ENCODE measurements around the gene KCNH6. TPM values are rescaled to one million over a fixed set of nuclear protein-coding genes. Genes with fewer than 3 reads are reported as not detected.

Gene KCNH6
- total and polyA plus RNA-seq, 7 donors: 0.13 TPM; not detected in 6

DNA sequence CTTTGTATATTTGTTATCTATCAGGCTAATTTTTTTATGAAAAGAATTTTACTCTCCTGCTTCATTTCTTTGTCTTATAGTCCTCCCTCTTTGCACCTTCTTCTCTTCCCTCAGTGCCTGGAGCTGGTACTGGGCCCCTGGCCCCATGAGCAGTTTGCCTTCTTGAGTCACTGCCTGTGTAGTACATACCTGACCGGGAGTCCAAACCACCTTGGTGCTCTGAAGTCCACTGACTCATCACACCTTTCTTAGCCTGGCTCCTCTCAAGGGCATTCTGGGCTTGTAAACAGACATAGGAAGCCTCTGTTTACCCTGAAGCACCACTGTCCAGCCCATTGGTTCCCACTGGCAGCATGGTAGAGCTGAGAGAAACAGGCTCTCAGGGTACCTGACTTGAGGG is 66.5 kb downstream of the KCNH6 start:
- Histone ChIP-seq H3K36me3 (peaks cover 25 to 91% (median 41%) of the 10 kb centered on the region in 4 donors), H3K9me3 (no peaks in the 10 kb centered on the region), H3K27ac (no peak overlapping the region), H3K4me1 (no peaks in the 10 kb centered on the region), H3K27me3 (no peaks in the 10 kb centered on the region), H3K4me3 (no peak overlapping the region)
- intact Hi-C loops (cut with DNase I): no loop called here
- no peak for DNase-seq
- 96 to 97% methylated on average over 1 of the region's 1 CpG for WGBS, 2 donors
- TF ChIP-seq POLR2A (IDR thresholded peaks at IDR 0.05) (no peak), POLR2AphosphoS5 (IDR thresholded peaks at IDR 0.05) (no peak), EP300 (IDR thresholded peaks at IDR 0.05) (no peak)
- TF ChIP-seq, protein P1, sequence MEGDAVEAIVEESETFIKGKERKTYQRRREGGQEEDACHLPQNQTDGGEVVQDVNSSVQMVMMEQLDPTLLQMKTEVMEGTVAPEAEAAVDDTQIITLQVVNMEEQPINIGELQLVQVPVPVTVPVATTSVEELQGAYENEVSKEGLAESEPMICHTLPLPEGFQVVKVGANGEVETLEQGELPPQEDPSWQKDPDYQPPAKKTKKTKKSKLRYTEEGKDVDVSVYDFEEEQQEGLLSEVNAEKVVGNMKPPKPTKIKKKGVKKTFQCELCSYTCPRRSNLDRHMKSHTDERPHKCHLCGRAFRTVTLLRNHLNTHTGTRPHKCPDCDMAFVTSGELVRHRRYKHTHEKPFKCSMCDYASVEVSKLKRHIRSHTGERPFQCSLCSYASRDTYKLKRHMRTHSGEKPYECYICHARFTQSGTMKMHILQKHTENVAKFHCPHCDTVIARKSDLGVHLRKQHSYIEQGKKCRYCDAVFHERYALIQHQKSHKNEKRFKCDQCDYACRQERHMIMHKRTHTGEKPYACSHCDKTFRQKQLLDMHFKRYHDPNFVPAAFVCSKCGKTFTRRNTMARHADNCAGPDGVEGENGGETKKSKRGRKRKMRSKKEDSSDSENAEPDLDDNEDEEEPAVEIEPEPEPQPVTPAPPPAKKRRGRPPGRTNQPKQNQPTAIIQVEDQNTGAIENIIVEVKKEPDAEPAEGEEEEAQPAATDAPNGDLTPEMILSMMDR (IDR thresholded peaks at IDR 0.05): no peak

DNA sequence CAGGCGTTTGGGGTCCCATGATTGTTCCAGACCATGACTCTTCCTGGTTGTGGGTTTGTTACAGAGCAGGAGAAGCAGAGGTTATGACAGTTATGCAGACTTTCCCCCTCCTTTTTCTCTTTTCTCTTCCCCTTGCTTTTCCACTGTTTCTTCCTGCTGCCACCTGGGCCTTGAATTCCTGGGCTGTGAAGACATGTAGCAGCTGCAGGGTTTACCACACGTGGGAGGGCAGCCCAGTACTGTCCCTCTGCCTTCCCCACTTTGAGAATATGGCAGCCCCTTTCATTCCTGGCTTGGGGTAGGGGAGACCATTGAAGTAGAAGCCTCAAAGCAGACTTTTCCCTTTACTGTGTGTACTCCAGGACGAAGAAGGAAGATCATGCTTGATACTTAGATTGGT is 69.6 kb downstream of the KCNH6 start:
- 80 to 85% methylated on average over 3 of the region's 3 CpGs for WGBS, 2 donors
- Histone ChIP-seq H3K9me3 (no peaks in the 10 kb centered on the region), H3K4me1 (no peaks in the 10 kb centered on the region), H3K27me3 (no peaks in the 10 kb centered on the region), H3K4me3 (no peak overlapping the region), H3K36me3 (peaks cover 17 to 59% (median 25%) of the 10 kb centered on the region in 4 donors), H3K27ac (no peak overlapping the region)
- intact Hi-C loops (cut with DNase I): no loop called here
- TF ChIP-seq, protein P1 (IDR thresholded peaks at IDR 0.05): no peak
- TF ChIP-seq EP300 (IDR thresholded peaks at IDR 0.05) (no peak), POLR2AphosphoS5 (IDR thresholded peaks at IDR 0.05) (no peak), POLR2A (IDR thresholded peaks at IDR 0.05) (no peak)
- DNase-seq: no peak

DNA sequence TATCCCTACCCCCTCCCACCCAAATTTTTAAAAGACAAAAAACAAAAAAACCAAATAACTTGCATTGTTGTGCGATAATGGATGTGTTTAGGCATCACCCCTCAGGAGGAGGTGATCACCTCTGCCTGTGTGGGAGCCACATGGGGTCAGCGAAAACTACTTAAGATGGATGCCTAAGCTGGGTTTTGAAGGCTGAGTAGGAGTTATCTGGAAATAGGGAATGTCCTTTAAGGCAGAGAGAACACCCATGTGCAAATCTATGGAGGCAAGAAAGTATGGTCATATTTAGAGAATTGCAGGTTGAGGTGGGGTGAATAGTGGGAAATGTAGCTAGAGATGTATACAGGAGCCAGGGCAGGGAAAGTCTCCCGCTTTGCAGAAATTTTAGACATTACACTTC is 72.0 kb downstream of the KCNH6 start:
- DNase-seq: no peak
- Histone ChIP-seq H3K27me3 (no peaks in the 10 kb centered on the region), H3K9me3 (no peaks in the 10 kb centered on the region), H3K4me3 (no peak overlapping the region), H3K36me3 (peaks cover 11 to 36% (median 13%) of the 10 kb centered on the region in 4 donors), H3K27ac (no peak overlapping the region), H3K4me1 (peaks cover 0 to 8% (median 4%) of the 10 kb centered on the region in 4 donors)
- intact Hi-C loops (cut with DNase I): no loop called here
- TF ChIP-seq POLR2A (IDR thresholded peaks at IDR 0.05): no peak
- no peak for TF ChIP-seq POLR2AphosphoS5 (IDR thresholded peaks at IDR 0.05)
- TF ChIP-seq EP300 (IDR thresholded peaks at IDR 0.05): no peak
- TF ChIP-seq, protein P1 (IDR thresholded peaks at IDR 0.05): no peak
- WGBS, 2 donors: 96 to 99% methylated on average over 3 of the region's 3 CpGs

Small RNA genes within 50 kb of the gene (small RNA-seq; reads per million reads assigned to genes)
- 0 reads per million in 3 donors for gene RNU6-288P

Other genes starting within 250 kb of the KCNH6 start
- 10 to 100 TPM in 3 of 4 donors, 1 to 10 TPM in 1; 6.3 to 16.4 (median 12.9) TPM for gene CYB561, start 77.1 kb upstream of the KCNH6 start, total RNA-seq
- gene CYB561, start 77.1 kb upstream of the KCNH6 start, polyA plus RNA-seq: 10 to 100 TPM in 2 of 3 donors, 1 to 10 TPM in 1; 9.0 to 59.2 (median 10.2) TPM
- 10 to 100 TPM in 1 of 4 donors, 1 to 10 TPM in 3; 1.4 to 24.9 (median 2.8) TPM for gene ACE, start 46.3 kb upstream of the KCNH6 start, total RNA-seq
- 1 to 10 TPM; 2.4 to 9.8 (median 2.5) TPM for gene ACE, start 46.3 kb upstream of the KCNH6 start, polyA plus RNA-seq
- gene DCAF7, start 27.1 kb downstream of the KCNH6 start, total RNA-seq: 10 to 100 TPM; 19.7 to 28.9 (median 23.5) TPM
- gene DCAF7, start 27.1 kb downstream of the KCNH6 start, polyA plus RNA-seq: 10 to 100 TPM; 14.4 to 34.6 (median 23.1) TPM
- gene TACO1, start 77.5 kb downstream of the KCNH6 start, total RNA-seq: 10 to 100 TPM; 11.2 to 19.9 (median 14.3) TPM
- gene TACO1, start 77.5 kb downstream of the KCNH6 start, polyA plus RNA-seq: 10 to 100 TPM; 28.1 to 50.9 (median 34.2) TPM
- 10 to 100 TPM; 51.5 to 68.7 (median 59.8) TPM for gene MAP3K3, start 99.1 kb downstream of the KCNH6 start, total RNA-seq
- 10 to 100 TPM in 1 of 3 donors, 1 to 10 TPM in 2; 4.4 to 18.8 (median 8.4) TPM for gene MAP3K3, start 99.1 kb downstream of the KCNH6 start, polyA plus RNA-seq
- 10 to 100 TPM in 1 of 4 donors, 1 to 10 TPM in 3; 3.0 to 16.8 (median 8.5) TPM for gene LIMD2, start 176.8 kb downstream of the KCNH6 start, total RNA-seq
- gene LIMD2, start 176.8 kb downstream of the KCNH6 start, polyA plus RNA-seq: 100 to 1,000 TPM in 1 of 3 donors, 1 to 10 TPM in 2; 3.5 to 119 (median 3.6) TPM
- 10 to 100 TPM; 20.0 to 45.1 (median 24.7) TPM for gene STRADA, start 218.4 kb downstream of the KCNH6 start, total RNA-seq
- 10 to 100 TPM in 1 of 3 donors, 1 to 10 TPM in 2; 7.2 to 18.3 (median 7.6) TPM for gene STRADA, start 218.4 kb downstream of the KCNH6 start, polyA plus RNA-seq